Prostate gland (tissue), 2 donors: ENCODE measurements around the gene RNPEPL1. TPM values are rescaled to one million over a fixed set of nuclear protein-coding genes. Genes with fewer than 3 reads are reported as not detected.

Experiments
- DNase-seq: peaks from one replicate; pipeline ENCODE4 v3.0.0-alpha.2; 2019; ENCODE audit warnings: low spot score
- H3K27ac ChIP-seq, 2 donors: fragments of 200-600 bp; sonication (generic); 2 replicates each; pipeline ENCODE4 v1.5.1; 2017 to 2019
- H3K27me3 ChIP-seq: fragments of 200-600 bp; sonication (generic); replicated peaks from 2 replicates; pipeline ENCODE4 v1.5.1; 2019; ENCODE audit not compliant: insufficient read depth
- H3K36me3 ChIP-seq, 2 donors: fragments of 200-600 bp; sonication (generic); 1 replicate in 1 of 2; 2 replicates in 1 of 2; pipeline versions ENCODE4 v1.5.1 to v1.8.1; 2017 to 2019
- H3K4me1 ChIP-seq: fragments of 200-600 bp; sonication (generic); replicated peaks from 2 replicates; pipeline ENCODE4 v1.5.1; 2019
- H3K4me3 ChIP-seq, 2 donors: fragments of 200-600 bp; sonication (generic); 2 replicates each; pipeline ENCODE4 v1.5.1; 2017 to 2019
- H3K9me3 ChIP-seq: fragments of 200-600 bp; sonication (generic); 2 replicates; pipeline ENCODE4 v1.5.1; 2017
- POLR2A ChIP-seq: fragments of 450-650 bp; IDR thresholded peaks from one replicate; pipeline ENCODE4 v1.6.1; 2016; ENCODE audit warnings: antibody characterized with exemption, mild to moderate bottlenecking
- POLR2AphosphoS5 ChIP-seq: sonication (generic); formaldehyde crosslinking; IDR thresholded peaks from one replicate; pipeline ENCODE4 v1.6.1; 2017; ENCODE audit warnings: antibody characterized with exemption
- WGBS: methylation state at CpG from one replicate; pipeline ENCODE4 v1.1.5; 2018; 5-methylcytosine and 5-hydroxymethylcytosine counted together
- intact Hi-C: fragments of 100-400 bp; cut with DNase I; formaldehyde crosslinking; loops from one replicate; pipeline ENCODE4 v1.14.2; 2022
- total RNA-seq, 2 donors: library from RNA; depleted of rRNA; stranded (reverse); fragments of >200 nt; gene quantifications; one replicate each; pipeline ENCODE4 v1.1.0, GENCODE V29; 2016
- TF ChIP-seq, protein P1 (sequence below), 4 experiments: fragments of 200-600 bp in 2 of 4; fragments of 450-650 bp in 2 of 4; sonication (generic) in 2 of 4; IDR thresholded peaks; 1 replicate in 3 of 4; 2 replicates in 1 of 4; pipeline ENCODE4 v1.5.1; 2016 to 2019; ENCODE audit warnings: antibody characterized with exemption in 4 of 4, mild to moderate bottlenecking in 2 of 4, moderate library complexity in 2 of 4

Gene RNPEPL1
- total RNA-seq, 2 donors from 2014 or later: 36.9 to 94.7 TPM

- no peaks in the 10 kb centered on the region for H3K36me3 ChIP-seq
- no peaks in the 10 kb centered on the region for H3K27me3 ChIP-seq
- intact Hi-C loops: no loop called here
- H3K27ac ChIP-seq: no peak overlapping the region
- H3K4me1 ChIP-seq: no peaks in the 10 kb centered on the region
- DNase-seq: no peak
- H3K9me3 ChIP-seq: no peaks in the 10 kb centered on the region
- TF ChIP-seq, protein P1, sequence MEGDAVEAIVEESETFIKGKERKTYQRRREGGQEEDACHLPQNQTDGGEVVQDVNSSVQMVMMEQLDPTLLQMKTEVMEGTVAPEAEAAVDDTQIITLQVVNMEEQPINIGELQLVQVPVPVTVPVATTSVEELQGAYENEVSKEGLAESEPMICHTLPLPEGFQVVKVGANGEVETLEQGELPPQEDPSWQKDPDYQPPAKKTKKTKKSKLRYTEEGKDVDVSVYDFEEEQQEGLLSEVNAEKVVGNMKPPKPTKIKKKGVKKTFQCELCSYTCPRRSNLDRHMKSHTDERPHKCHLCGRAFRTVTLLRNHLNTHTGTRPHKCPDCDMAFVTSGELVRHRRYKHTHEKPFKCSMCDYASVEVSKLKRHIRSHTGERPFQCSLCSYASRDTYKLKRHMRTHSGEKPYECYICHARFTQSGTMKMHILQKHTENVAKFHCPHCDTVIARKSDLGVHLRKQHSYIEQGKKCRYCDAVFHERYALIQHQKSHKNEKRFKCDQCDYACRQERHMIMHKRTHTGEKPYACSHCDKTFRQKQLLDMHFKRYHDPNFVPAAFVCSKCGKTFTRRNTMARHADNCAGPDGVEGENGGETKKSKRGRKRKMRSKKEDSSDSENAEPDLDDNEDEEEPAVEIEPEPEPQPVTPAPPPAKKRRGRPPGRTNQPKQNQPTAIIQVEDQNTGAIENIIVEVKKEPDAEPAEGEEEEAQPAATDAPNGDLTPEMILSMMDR (IDR thresholded peaks at IDR 0.05): no peak
- TF ChIP-seq POLR2AphosphoS5 (no peak), POLR2A (no peak)
- H3K4me3 ChIP-seq: no peak overlapping the region
- 70% methylated on average over 24 of the region's 24 CpGs for WGBS
Measured at GRCh38 chr2:240624011-240624949, 56.0 kb downstream of the RNPEPL1 start.

GRCh38 chr2:240624950-240625621 is 56.8 kb downstream of the RNPEPL1 start, which contains the start of gene GPR35:
Gene GPR35, plus strand, starts transcription at chr2:240625480. Its CDS starts 4,473 bp downstream, at chr2:240629953.
- Histone ChIP-seq H3K27me3 (no peaks in the 10 kb centered on the region), H3K27ac (no peak within 1 kb of the TSS), H3K4me3 (no peak within 1 kb of the TSS), H3K36me3 (no peaks in the 10 kb centered on the region), H3K9me3 (no peaks in the 10 kb centered on the region), H3K4me1 (no peaks in the 10 kb centered on the region)
- intact Hi-C loops: no loop called here
- 45% methylated on average over 23 of the region's 23 CpGs for WGBS
- TF ChIP-seq, protein P1 (IDR thresholded peaks at IDR 0.05): no peak
- TF ChIP-seq POLR2AphosphoS5: no peak
- no peak for TF ChIP-seq POLR2A
- no peak for DNase-seq

DNA sequence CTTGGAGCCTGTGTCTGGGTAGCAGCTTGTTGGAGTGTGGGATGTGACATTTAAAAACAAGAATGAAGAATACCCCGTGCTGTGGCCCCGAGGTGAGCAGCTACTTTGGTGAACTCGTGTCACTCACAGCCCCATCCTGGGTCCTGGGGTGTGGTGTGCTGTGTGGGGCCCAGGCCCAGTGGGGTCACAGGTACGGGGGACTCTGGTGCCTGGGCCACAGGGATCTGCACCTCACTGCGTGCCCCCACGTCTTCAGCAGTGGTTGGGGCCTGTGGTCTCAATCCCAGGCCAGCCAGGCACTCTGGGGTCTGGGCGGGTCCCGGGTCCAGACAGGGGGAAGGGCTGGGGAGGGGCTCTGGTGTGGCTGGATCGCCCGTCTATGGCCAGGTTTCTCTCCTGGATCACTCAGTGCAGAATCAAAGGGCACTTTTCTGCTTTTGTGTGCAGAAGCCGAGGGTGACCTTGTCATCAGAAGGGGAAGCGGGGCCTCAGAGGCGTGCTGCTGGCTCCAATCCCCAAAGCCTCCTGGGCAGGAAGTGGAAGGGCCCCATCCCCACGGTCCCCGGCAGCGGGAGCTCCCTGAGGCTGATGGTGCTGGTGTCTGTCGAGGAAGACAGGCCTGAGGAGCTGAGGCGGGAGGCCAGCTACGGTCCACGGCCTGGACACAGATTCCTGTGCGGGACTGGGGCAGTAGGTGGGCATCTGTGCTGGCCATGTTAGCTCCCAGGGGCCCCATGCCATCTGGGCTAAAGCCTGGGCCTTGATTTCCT is 58.4 kb downstream of the RNPEPL1 start:
- Histone ChIP-seq H3K27ac (no peak overlapping the region), H3K4me3 (no peak overlapping the region), H3K36me3 (no peaks in the 10 kb centered on the region), H3K4me1 (no peaks in the 10 kb centered on the region), H3K27me3 (no peaks in the 10 kb centered on the region), H3K9me3 (no peaks in the 10 kb centered on the region)
- 59% methylated on average over 21 of the region's 21 CpGs for WGBS
- intact Hi-C loops: no loop called here
- DNase-seq: no peak
- TF ChIP-seq POLR2A (no peak), POLR2AphosphoS5 (no peak)
- TF ChIP-seq, protein P1 (IDR thresholded peaks at IDR 0.05): no peak

DNA sequence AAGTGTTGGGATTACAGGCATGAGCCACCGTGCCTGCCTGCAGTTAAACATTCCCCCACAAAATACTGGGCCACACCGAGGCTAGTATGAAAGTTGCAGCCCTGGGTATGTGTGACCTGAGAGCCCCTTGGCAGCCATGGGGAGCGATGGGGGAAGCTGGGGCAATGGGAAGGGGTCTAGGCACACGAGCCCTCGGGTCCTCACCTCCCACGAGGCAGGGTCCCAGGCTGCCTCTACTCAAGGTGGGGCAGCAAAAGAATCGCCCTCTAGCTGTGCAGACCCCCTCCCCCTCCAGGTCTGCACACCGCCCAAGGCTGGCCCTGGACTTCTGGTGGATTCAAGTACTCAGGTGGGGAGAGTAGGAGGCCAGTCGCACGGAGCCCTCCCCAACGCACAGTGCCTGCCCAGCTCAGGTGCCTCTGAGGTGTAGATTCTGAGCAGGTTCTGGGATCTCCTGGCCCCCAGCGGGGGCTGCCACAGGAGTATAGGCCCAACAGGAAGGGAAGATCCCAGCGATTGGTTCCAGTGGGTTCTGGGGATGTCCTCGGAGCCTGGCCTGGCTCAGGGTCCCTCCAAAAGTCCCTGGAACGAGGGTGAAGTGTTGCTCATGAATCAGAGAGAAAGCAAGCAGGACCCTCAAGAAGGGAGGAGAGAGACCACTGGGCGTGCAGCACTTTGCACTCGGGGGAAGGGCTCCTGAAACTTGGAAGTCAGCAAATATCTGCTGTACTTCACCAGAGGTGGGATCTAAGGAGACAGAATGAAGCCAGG is 59.6 kb downstream of the RNPEPL1 start:
- H3K36me3 ChIP-seq: no peaks in the 10 kb centered on the region
- TF ChIP-seq POLR2AphosphoS5 (no peak), POLR2A (no peak)
- TF ChIP-seq, protein P1 (IDR thresholded peaks at IDR 0.05): no peak
- no peak for DNase-seq

More for the DNA sequence above, 59.6 kb downstream of the RNPEPL1 start:
- no peaks in the 10 kb centered on the region for H3K27me3 ChIP-seq
- no peak overlapping the region for H3K4me3 ChIP-seq
- no peaks in the 10 kb centered on the region for H3K4me1 ChIP-seq
- H3K27ac ChIP-seq: no peak overlapping the region
- intact Hi-C loops: no loop called here
- H3K9me3 ChIP-seq: no peaks in the 10 kb centered on the region
- WGBS: 94% methylated on average over 17 of the region's 17 CpGs
